Neural crest cell (in vitro differentiated cells): Measurements from ENCODE around the gene SLC6A20. TPM values are rescaled to one million over a fixed set of nuclear protein-coding genes. Genes with fewer than 3 reads are reported as not detected.

Experiments used
- DNase-seq: peaks from one replicate; pipeline ENCODE4 v3.0.0; 2021; ENCODE audit warnings: low read depth, mixed read lengths, low spot score
- H3K27ac Mint-ChIP-seq: one replicate; pipeline ENCODE4 v1.8.0; 2021; ENCODE audit warnings: mild to moderate bottlenecking, mixed read lengths; ENCODE audit not compliant: unreplicated experiment
- H3K27me3 Mint-ChIP-seq: 2 replicates; pipeline ENCODE4 v1.8.0; 2021; ENCODE audit warnings: low read depth, mild to moderate bottlenecking, mixed read lengths
- H3K36me3 Mint-ChIP-seq: 2 replicates; pipeline ENCODE4 v1.8.0; 2021; ENCODE audit warnings: low read depth, mild to moderate bottlenecking, mixed read lengths
- H3K4me1 Mint-ChIP-seq: 2 replicates; pipeline ENCODE4 v1.8.0; 2021; ENCODE audit warnings: mixed read lengths
- H3K4me3 Mint-ChIP-seq: one replicate; pipeline ENCODE4 v1.8.0; 2021; ENCODE audit warnings: mild to moderate bottlenecking, mixed read lengths
- H3K9me3 Mint-ChIP-seq: 2 replicates; pipeline ENCODE4 v1.8.0; 2021; ENCODE audit warnings: mixed read lengths
- CTCF ChIP-seq: fragments of 200-600 bp; sonication (generic); conservative IDR thresholded peaks from 2 replicates; pipeline ENCODE4 v1.5.0; 2021; ENCODE audit warnings: antibody characterized with exemption, mild to moderate bottlenecking
- total RNA-seq: library from RNA; stranded (reverse); gene quantifications from 2 replicates; pipeline ENCODE4 v1.2.1, GENCODE V29; 2021

The SLC6A20 gene
- total RNA-seq, 1 donor from 2014 or later, result not detected

- H3K9me3 Mint-ChIP-seq, result no peaks in the 10 kb centered on the region
- H3K27ac Mint-ChIP-seq, result no peak overlapping the region
- no peak overlapping the region for H3K4me3 Mint-ChIP-seq
- TF ChIP-seq CTCF, result no peak
- H3K36me3 Mint-ChIP-seq, result peaks cover 8% of the 10 kb centered on the region
- H3K27me3 Mint-ChIP-seq, result no peaks in the 10 kb centered on the region
- H3K4me1 Mint-ChIP-seq, result no peaks in the 10 kb centered on the region
- no peak for DNase-seq
Measured at GRCh38 chr3:45748068-45748467, 48.3 kb downstream of the SLC6A20 start.

GRCh38 chr3:45746777-45747622 is 49.3 kb downstream of the SLC6A20 start:
- Mint-ChIP-seq H3K9me3 (no peaks in the 10 kb centered on the region), H3K36me3 (peaks cover 12% of the 10 kb centered on the region)

GRCh38 chr3:45746165-45746776 is 50.1 kb downstream of the SLC6A20 start:
- Mint-ChIP-seq H3K9me3 (no peaks in the 10 kb centered on the region), H3K4me3 (no peak overlapping the region), H3K27me3 (no peaks in the 10 kb centered on the region), H3K36me3 (peaks cover 12% of the 10 kb centered on the region), H3K4me1 (no peaks in the 10 kb centered on the region), H3K27ac (no peak overlapping the region)
- DNase-seq, result no peak
- no peak for TF ChIP-seq CTCF

More at GRCh38 chr3:45746777-45747622, 49.3 kb downstream of the SLC6A20 start:
- no peak overlapping the region for H3K27ac Mint-ChIP-seq
- no peak for DNase-seq
- no peaks in the 10 kb centered on the region for H3K4me1 Mint-ChIP-seq
- no peak for TF ChIP-seq CTCF
- H3K27me3 Mint-ChIP-seq, result no peaks in the 10 kb centered on the region
- H3K4me3 Mint-ChIP-seq, result no peak overlapping the region

- no peak overlapping the region for H3K4me3 Mint-ChIP-seq
- no peak overlapping the region for H3K27ac Mint-ChIP-seq
- no peaks in the 10 kb centered on the region for H3K9me3 Mint-ChIP-seq
- no peak for DNase-seq
- TF ChIP-seq CTCF, result no peak
- H3K4me1 Mint-ChIP-seq, result no peaks in the 10 kb centered on the region
- H3K27me3 Mint-ChIP-seq, result no peaks in the 10 kb centered on the region
- peaks cover 10% of the 10 kb centered on the region for H3K36me3 Mint-ChIP-seq
Measured at GRCh38 chr3:45742461-45743089, 53.8 kb downstream of the SLC6A20 start.

GRCh38 chr3:45741742-45742460 is 54.4 kb downstream of the SLC6A20 start:
- Mint-ChIP-seq H3K4me3 (no peak overlapping the region), H3K9me3 (no peaks in the 10 kb centered on the region), H3K36me3 (peaks cover 10% of the 10 kb centered on the region), H3K27ac (no peak overlapping the region), H3K27me3 (no peaks in the 10 kb centered on the region), H3K4me1 (no peaks in the 10 kb centered on the region)
- DNase-seq, result no peak
- TF ChIP-seq CTCF, result no peak
